ENCODE data around the gene GAB2. TPM values are rescaled to one million over a fixed set of nuclear protein-coding genes. Genes with fewer than 3 reads are reported as not detected.

The GAB2 gene
- total and polyA plus RNA-seq, 2 donors (not counting 1 experiment from before 2014, with no cell fraction given), result 5.8 to 85.9 TPM

- Histone ChIP-seq H3K79me2 (ENCODE audit: control insufficient read depth, insufficient read depth, low read length) (peaks cover 3% of the 10 kb centered on the region), H3K27ac (ENCODE audit: low read length in 2 of 2) (no peak overlapping the region), H2AFZ (ENCODE audit: insufficient read depth, low read depth, low read length, poor library complexity, severe bottlenecking) (no peak overlapping the region), H3K4me2 (replicated peaks; ENCODE audit: low read depth, low read length, poor library complexity, severe bottlenecking) (no peak overlapping the region), H3K9ac (ENCODE audit: low read length) (no peak overlapping the region), H3K4me3 (ENCODE audit: control extremely low read depth in 1 of 5, extremely low read depth in 1 of 5, insufficient read depth in 1 of 5, low read depth in 2 of 5, low read length in 4 of 5) (no peak overlapping the region), H3K9me3 (ENCODE audit: control extremely low read depth in 1 of 3, control insufficient read depth in 2 of 3, insufficient read depth in 1 of 3, low read length in 2 of 3) (no peaks in the 10 kb centered on the region), H4K20me1 (ENCODE audit: control insufficient read depth, insufficient read depth, low read length, poor library complexity, severe bottlenecking) (no peaks in the 10 kb centered on the region), H3K36me3 (replicated peaks in 1 of 2; ENCODE audit: control extremely low read depth in 1 of 2, control insufficient read depth in 1 of 2, extremely low read depth in 1 of 2, insufficient read depth in 2 of 2, low read length in 1 of 2) (no peaks in the 10 kb centered on the region), H3K4me1 (ENCODE audit: control insufficient read depth in 2 of 2, insufficient read depth in 2 of 2, low read length in 2 of 2) (no peaks in the 10 kb centered on the region), H3K27me3 (replicated peaks in 1 of 4; ENCODE audit: control extremely low read depth in 1 of 4, control insufficient read depth in 3 of 4, insufficient read depth in 4 of 4, low read length in 3 of 4) (no peaks in the 10 kb centered on the region)
- H3K9me3 Mint-ChIP-seq (ENCODE audit: insufficient read depth), result no peaks in the 10 kb centered on the region
- ChIA-PET CTCF (no interaction called here), POLR2A (no interaction called here)
- no peak overlapping the region for H3K4me3 Mint-ChIP-seq
- DNase-seq (no peak), ATAC-seq (ENCODE audit: low read depth) (no peak)
- intact Hi-C loops (cut with micrococcal nuclease), result no loop called here
- H3K27me3 Mint-ChIP-seq, result no peaks in the 10 kb centered on the region
- WGBS (ENCODE audit: insufficient coverage), result 67% methylated on average over 1 of the region's 3 CpGs
- H3K27ac Mint-ChIP-seq, result no peak overlapping the region
- TF ChIP-seq EZH2 (IDR thresholded peaks at IDR 0.05; ENCODE audit: borderline replicate concordance, insufficient read depth, low read depth, low read length, poor library complexity, severe bottlenecking) (no peak), CTCF (IDR thresholded peaks at IDR 0.05) (no peak)
- H3K4me1 Mint-ChIP-seq, result no peaks in the 10 kb centered on the region
These were observed 151.2 kb downstream of the GAB2 start for GRCh38 chr11:78266451-78266850.

DNA sequence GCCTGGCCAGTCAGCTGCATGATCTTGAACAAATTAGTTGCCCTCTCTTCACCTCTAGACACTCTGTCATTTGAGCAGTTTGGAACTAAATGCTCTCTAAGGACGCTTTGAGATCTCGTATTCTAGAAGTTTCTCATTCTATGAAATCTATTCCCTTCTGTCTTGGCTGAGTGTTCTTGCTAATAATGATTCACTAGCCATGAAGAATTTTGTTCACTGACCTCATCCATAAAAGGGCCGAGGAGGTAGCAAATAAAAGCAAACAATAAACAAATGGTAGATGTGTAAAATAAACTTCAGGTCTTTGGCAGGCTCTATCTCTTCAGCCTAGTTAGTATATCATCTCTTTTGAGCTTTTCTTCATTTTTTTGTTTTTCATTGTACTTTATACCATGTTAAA lies 152.3 kb downstream of the GAB2 start:
- Histone ChIP-seq H4K20me1 (ENCODE audit: control insufficient read depth, insufficient read depth, low read length, poor library complexity, severe bottlenecking) (no peaks in the 10 kb centered on the region), H3K4me2 (replicated peaks; ENCODE audit: low read depth, low read length, poor library complexity, severe bottlenecking) (no peak overlapping the region), H3K9me3 (ENCODE audit: control extremely low read depth in 1 of 3, control insufficient read depth in 2 of 3, insufficient read depth in 1 of 3, low read length in 2 of 3) (no peaks in the 10 kb centered on the region), H3K27ac (ENCODE audit: low read length in 2 of 2) (no peak overlapping the region), H3K36me3 (replicated peaks in 1 of 2; ENCODE audit: control extremely low read depth in 1 of 2, control insufficient read depth in 1 of 2, extremely low read depth in 1 of 2, insufficient read depth in 2 of 2, low read length in 1 of 2) (no peaks in the 10 kb centered on the region), H3K4me1 (ENCODE audit: control insufficient read depth in 2 of 2, insufficient read depth in 2 of 2, low read length in 2 of 2) (no peaks in the 10 kb centered on the region), H3K9ac (ENCODE audit: low read length) (no peak overlapping the region), H3K79me2 (ENCODE audit: control insufficient read depth, insufficient read depth, low read length) (peaks cover 3% of the 10 kb centered on the region), H3K4me3 (ENCODE audit: control extremely low read depth in 1 of 5, extremely low read depth in 1 of 5, insufficient read depth in 1 of 5, low read depth in 2 of 5, low read length in 4 of 5) (no peak overlapping the region), H3K27me3 (replicated peaks in 1 of 4; ENCODE audit: control extremely low read depth in 1 of 4, control insufficient read depth in 3 of 4, insufficient read depth in 4 of 4, low read length in 3 of 4) (no peaks in the 10 kb centered on the region), H2AFZ (ENCODE audit: insufficient read depth, low read depth, low read length, poor library complexity, severe bottlenecking) (no peak overlapping the region)
- no peak for TF ChIP-seq EZH2 (IDR thresholded peaks at IDR 0.05; ENCODE audit: borderline replicate concordance, insufficient read depth, low read depth, low read length, poor library complexity, severe bottlenecking)
- TF ChIP-seq CTCF (IDR thresholded peaks at IDR 0.05), result no peak
- Mint-ChIP-seq H3K4me3 (no peak overlapping the region), H3K9me3 (ENCODE audit: insufficient read depth) (no peaks in the 10 kb centered on the region), H3K4me1 (no peaks in the 10 kb centered on the region), H3K27me3 (no peaks in the 10 kb centered on the region), H3K27ac (no peak overlapping the region)
- ChIA-PET POLR2A (no interaction called here), CTCF (no interaction called here)
- intact Hi-C loops (cut with micrococcal nuclease), result no loop called here
- no CpG with 5 or more reads among the region's 3 CpGs for WGBS (ENCODE audit: insufficient coverage)
- DNase-seq (no peak), ATAC-seq (ENCODE audit: low read depth) (no peak)
